Endometrial microvascular endothelial cells (primary cell): ENCODE data around the gene OR6B3. TPM values are rescaled to one million over a fixed set of nuclear protein-coding genes. Genes with fewer than 3 reads are reported as not detected.

Experiments used
- in situ Hi-C: cut with HindIII; loops from 2 replicates; pipeline ENCODE4 v1.10.0; 2017; ENCODE audit warnings: low sequenced_read_pairs, low pct_unique_long_range_greater_than_20kb; ENCODE audit errors: inconsistent ontology term
- total RNA-seq: library from RNA; depleted of rRNA; stranded (reverse); fragments of >200 nt; gene quantifications from one replicate; pipeline ENCODE4 v1.2.3, GENCODE V29; 2015; ENCODE audit errors: inconsistent ontology term

Gene OR6B3
- total RNA-seq, 1 donor from 2014 or later: not detected

DNA sequence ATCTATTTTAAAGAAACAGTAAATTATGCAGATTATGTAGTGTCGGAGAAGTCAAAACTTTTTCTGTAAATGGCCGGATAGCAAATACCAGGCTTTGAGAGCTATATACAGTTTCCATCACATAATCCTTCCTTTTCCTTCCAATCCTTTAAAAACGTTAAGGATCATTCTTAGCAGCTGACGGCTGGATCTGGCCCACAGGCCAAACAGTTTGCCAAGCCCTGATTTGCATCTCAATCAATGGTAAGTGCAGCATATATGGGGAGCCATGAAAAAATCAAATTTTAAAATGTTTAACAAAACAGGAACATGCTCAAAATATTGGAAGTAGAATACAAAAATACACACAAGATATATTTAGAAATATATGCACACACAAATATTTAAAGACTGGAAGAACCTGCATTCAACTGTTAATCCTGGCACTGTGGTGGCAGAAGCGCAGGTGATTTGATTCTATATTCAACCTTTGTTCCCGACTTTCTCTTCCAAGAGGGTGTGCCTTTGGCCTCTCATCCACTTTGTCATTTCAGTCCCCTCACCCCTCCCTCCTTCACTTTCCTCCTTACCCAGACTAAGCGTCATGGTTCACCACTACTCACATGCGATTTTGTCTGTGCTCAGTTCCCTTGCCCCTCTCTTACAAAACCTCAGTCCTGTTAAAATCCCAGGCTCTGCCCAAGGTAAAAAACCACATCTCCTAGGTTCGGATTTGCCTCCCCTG is 55.5 kb downstream of the OR6B3 start:
- in situ Hi-C loops: no loop called here

Other genes starting within 250 kb of the OR6B3 start
- gene NDUFA10, start 28.2 kb downstream of the OR6B3 start, total RNA-seq: 149 TPM
- gene OR6B2, start 23.1 kb downstream of the OR6B3 start, total RNA-seq: not detected
- 140 TPM for gene COPS9, start 82.8 kb upstream of the OR6B3 start, total RNA-seq
- gene OTOS, start 87.1 kb upstream of the OR6B3 start, total RNA-seq: not detected